Anterior cingulate cortex (tissue), 58 donors: Measurements from ENCODE around the gene MED10.

Experiments used
- DNase-seq, 58 donors: peaks; one replicate each; lab custom pipeline; 2025; lab: John Stamatoyannopoulos, UW

Gene MED10

DNA sequence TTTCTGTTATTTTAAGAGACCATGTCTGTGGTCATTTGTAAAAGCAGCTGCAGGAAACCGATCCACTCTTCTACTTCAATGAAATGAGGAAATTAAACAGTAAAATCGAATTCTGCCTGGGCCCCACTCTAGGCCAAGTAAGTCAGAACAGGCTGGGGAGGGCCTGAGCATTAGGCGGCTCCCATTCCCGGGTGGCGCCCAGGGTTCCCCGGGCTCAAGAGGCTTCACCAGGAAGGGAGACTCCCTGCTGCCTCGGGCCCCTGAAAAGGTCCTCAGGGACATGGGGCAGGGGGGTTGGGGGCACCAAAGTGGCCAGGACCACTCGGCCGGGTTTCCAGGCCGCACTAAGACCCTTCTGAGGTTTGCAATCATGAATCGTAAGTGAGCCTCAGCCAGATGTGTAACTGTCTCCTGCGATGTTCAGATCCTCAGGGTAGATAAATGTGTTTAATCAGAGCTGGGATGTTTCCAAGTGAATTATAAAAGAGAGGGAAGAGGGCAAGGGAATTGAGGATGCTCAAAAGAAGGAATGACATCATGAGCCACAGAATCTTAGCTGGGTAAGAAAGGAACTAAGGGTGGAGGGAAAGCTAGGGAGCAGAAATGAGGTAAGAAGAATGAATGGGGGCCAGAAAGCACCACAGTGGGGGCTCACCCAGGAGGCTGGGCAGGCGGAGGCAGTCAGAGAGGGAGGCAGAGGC is 24.6 kb downstream of the MED10 start:
- DNase-seq, result no peak

DNA sequence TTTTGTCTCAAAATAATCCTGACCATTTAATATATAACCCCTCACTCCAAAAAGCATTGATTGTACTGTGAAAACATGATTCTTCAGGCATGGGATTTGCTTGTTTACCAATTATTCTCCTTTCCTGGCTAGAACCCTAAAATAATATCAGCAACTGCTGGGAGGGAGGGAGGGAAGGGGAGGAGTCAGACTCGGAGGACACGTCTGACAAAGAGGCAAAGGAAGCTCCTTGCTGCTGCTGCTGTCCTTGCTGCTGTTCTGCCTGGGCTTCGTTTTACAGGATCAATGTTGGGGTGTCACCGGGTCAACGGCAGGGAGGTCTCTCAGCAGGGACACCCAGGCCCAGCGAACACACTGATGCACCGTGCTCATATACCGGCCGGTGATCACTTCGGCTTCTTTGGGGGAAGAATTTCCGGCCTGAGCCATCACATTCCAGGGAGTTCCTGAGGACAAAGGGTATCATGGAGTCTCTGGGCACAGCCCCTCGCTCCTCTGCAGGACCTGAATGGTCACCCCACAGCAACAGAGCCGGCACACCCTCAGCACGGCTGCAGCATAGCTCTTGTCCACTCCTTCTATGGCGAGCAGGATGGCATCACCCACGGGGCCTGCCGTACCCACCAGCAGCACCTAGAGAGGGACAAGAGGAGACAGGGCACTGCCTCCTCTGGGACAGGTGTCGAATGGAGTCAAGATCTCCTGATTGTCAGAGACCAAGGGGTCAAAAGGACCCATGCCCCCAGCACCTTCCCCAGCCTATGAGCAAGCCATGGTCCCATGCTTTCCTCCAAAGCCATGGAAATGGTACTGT is 27.9 kb downstream of the MED10 start:
- DNase-seq, result no peak

DNA sequence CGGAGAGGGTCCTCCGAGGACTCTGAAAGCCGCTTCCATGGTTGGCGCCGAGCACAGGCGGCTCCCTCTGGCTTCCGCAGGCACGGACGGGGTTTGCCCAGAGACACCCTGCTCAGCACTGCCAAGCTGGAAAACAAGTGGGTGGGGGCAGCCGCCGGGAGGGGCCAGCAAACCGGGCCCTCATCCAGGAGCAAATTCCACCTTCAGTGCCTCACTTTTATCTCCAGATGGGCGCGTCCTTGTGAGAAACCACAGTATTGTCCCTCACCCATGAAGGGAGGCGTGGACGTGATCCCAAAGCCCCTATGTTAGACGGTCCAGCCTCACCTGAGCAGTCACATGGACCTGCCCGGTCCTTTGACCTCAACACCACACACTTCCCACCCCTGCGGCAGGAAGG is 29.0 kb downstream of the MED10 start:
- DNase-seq, result no peak

GRCh38 chr5:6348476-6349000 is 29.8 kb downstream of the MED10 start:
- no peak for DNase-seq

GRCh38 chr5:6347673-6348072 is 30.7 kb downstream of the MED10 start:
- DNase-seq, result no peak

- no peak for DNase-seq
Observed at GRCh38 chr5:6347165-6347564, 31.2 kb downstream of the MED10 start.

DNA sequence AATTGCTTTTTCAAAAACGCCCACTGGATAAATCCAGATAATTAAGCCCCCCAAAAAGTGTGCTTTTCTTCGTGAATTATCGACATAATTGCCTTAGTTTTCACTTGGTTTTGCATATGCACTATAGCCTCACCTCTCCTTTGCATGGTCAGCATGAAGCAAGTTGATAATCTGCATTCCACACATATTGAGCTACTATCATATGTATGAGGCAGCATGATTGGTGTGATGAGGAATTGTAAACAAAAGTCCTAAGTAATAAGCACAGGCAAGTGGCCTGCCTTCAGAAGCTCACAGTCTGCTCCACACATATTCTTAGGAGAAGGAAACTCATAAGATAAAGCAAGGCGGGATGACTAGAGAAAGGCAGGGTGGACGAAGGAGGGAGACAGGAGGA is 33.8 kb downstream of the MED10 start:
- no peak for DNase-seq

DNA sequence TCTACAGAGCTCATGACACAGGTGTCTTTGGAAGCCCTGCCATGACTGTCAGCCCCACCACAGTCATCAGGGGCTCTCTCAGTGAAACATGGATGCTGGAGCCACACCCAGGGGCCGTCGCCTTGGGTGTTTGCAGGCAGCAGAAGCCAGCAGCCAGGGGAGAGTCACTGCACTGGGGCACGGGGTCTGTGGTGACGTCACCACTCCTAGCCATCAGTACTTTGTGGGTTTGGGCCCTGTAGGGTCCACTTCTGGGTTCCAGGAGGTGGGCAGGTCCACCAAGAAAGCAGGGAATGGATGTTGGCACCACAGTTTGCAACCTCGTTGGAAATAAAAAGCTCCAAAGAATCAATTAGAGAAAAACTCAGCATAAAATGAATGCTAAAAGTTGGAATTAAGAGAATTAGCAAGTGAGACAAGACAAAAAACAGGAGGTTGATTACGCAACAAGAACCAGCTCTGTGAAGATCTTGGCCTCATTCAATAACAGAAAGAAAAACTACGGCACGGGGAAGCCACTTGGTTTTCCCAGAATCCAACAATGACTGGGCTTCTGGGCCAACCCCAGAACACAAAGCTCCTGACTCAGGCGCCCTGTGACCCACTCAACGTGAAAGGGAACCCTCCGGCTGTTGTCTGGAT is 34.3 kb downstream of the MED10 start:
- DNase-seq, result peak in 2 of 58 donors; percentile 25 to 43

GRCh38 chr5:6342689-6343315 is 35.5 kb downstream of the MED10 start:
- no peak for DNase-seq

GRCh38 chr5:6340100-6340499 is 38.2 kb downstream of the MED10 start:
- no peak for DNase-seq

DNA sequence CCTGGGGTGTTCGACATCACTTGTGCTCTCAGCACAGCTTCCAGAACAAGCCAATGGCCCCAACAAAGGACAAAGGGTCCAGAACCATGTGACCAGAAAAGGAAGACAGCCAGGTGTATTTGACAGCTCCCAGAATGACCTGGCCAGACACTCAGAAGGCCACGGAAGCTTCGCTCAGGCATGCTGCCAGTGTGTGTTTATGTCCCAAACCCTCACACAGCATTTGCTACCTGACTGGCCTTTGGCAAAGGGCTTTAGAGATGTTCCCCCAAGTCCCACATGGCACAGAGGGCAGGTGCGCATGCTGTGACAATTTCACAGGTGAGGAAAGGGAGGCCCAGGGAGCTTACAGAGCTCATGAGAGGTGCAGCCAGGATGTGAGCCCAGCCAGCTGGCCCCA is 39.5 kb downstream of the MED10 start:
- no peak for DNase-seq

DNA sequence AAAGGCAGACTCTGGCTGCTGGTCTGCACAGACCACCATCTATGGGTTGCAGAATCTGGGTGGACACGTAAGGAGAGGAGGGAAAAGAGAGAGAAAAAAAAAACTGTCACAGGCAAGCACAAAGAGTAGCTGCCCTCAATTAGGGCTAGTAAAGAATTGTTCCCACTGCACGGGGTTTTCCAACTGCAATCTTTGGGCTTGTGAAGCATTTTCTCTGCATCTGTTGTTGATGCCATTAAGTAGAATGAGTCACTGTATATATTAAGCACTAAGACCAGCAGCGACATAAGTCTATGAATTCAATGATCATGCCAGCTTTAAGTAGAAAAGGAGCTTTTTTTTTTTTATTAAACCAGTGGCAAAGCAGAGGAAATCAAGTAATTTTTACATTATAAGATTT is 40.2 kb downstream of the MED10 start:
- DNase-seq, result no peak

- peak in 5 of 58 donors; percentile 12 to 27 (median 15) for DNase-seq
Observed at GRCh38 chr5:6333182-6333905, 45.0 kb downstream of the MED10 start.

DNA sequence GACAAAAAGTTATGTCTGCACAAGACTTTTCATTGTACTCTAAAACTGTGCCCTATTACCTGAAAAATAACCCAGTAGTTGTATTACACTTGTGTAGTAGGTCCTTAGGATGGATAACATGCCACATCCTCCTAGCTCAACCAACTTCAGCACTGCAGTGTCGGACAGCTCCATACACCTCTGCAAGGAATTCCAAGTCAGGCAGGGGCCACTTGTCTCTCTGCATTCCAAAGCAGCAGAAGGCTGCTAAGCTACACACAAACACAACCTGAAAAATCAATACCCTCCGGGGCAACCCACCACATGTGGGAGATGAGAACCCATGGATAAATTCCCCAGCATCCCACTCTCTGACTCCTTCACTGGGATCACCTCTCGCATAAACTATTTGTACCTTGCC is 50.2 kb downstream of the MED10 start:
- DNase-seq, result no peak

GRCh38 chr5:6326776-6327175 is 51.6 kb downstream of the MED10 start:
- DNase-seq, result no peak

DNA sequence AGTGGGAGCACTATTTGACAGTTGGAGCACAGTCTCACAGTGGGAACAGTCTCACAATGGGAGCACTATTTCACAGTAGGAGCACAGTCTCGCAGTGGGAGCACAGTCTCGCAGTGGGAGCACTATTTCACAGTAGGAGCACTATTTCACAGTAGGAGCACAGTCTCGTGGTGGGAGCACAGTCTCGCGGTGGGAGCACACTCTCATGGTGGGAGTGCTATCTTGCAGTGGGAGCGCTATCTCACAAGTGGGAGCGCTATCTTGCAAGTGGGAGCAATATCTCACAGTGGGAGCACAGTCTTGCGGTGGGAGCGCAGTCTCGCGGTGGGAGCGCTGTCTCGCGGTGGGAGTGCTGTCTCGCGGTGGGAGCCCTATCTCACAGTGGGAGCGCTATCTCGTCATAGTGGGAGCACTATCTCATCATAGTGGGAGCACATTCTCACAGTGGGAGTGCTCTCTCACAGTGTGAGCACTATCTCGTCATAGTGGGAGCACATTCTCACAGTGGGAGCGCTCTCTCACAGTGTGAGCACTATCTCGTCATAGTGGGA is 56.1 kb downstream of the MED10 start:
- DNase-seq, result no peak
